NCI-H345 treated with DMSO at 0.1 percent for 48 hours (cell line): ENCODE measurements around the gene MOB4.
"Not testable (repeated sequence)": the region's sequence is repeated elsewhere in the genome, so short reads cannot be mapped to it uniquely, and the experiment has no call there.

Source experiments
- DNase-seq: peaks from one replicate; lab custom pipeline; 2025; ENCODE audit not compliant: unreplicated experiment; lab: John Stamatoyannopoulos, UW

MOB4 gene

GRCh38 chr2:197580166-197580565 is 64.3 kb downstream of the MOB4 start:
- DNase-seq: not testable (repeated sequence)

- DNase-seq: not testable (repeated sequence)
Measured at GRCh38 chr2:197587255-197587654, 71.4 kb downstream of the MOB4 start.

GRCh38 chr2:197591339-197592072 is 75.6 kb downstream of the MOB4 start:
- no peak for DNase-seq

GRCh38 chr2:197596766-197597165 is 80.9 kb downstream of the MOB4 start:
- DNase-seq: no peak

- no peak for DNase-seq
Measured at GRCh38 chr2:197597166-197597565, 81.3 kb downstream of the MOB4 start.

- DNase-seq: no peak
Measured at GRCh38 chr2:197598450-197598849, 82.6 kb downstream of the MOB4 start.

GRCh38 chr2:197599285-197599965 is 83.6 kb downstream of the MOB4 start:
- DNase-seq: no peak

- no peak for DNase-seq
Measured at GRCh38 chr2:197600306-197600705, 84.4 kb downstream of the MOB4 start.

GRCh38 chr2:197601726-197602125 is 85.9 kb downstream of the MOB4 start:
- no peak for DNase-seq
